Activated T-helper 17 cell treated with anti-CD3 and anti-CD28 coated beads, Interleukin-2, amount 50 U/mL, for 72 hours (primary cell): ENCODE measurements around the gene NCKIPSD. TPM values are rescaled to one million over a fixed set of nuclear protein-coding genes. Genes with fewer than 3 reads are reported as not detected.
"Not testable (repeated sequence)": the region's sequence is repeated elsewhere in the genome, so short reads cannot be mapped to it uniquely, and the experiment has no call there.

Source experiments
- ATAC-seq: fragments of 150-1000 bp; cut with Tn5 transposase; replicated peaks from 2 replicates; pipeline ENCODE4 v1.10.0; 2021; ENCODE audit warnings: mild to moderate bottlenecking, moderate library complexity
- H3K27ac Mint-ChIP-seq: one replicate; pipeline ENCODE4 v1.8.0; 2022; ENCODE audit warnings: mixed read lengths
- H3K27me3 Mint-ChIP-seq: one replicate; pipeline ENCODE4 v1.8.0; 2022; ENCODE audit warnings: mixed read lengths
- H3K36me3 Mint-ChIP-seq: one replicate; pipeline ENCODE4 v1.8.0; 2022; ENCODE audit warnings: low read depth, mild to moderate bottlenecking, mixed read lengths
- H3K4me1 Mint-ChIP-seq: one replicate; pipeline ENCODE4 v1.8.0; 2022; ENCODE audit warnings: mixed read lengths
- H3K4me3 Mint-ChIP-seq: one replicate; pipeline ENCODE4 v1.8.0; 2022; ENCODE audit warnings: mild to moderate bottlenecking, mixed read lengths
- H3K9me3 Mint-ChIP-seq: one replicate; pipeline ENCODE4 v1.8.0; 2022; ENCODE audit warnings: mixed read lengths
- total RNA-seq, 2 donors: library from RNA; stranded (reverse); gene quantifications; one replicate each; pipeline ENCODE4 v1.2.3, GENCODE V29; 2022

The NCKIPSD gene
- 100 to 1,000 TPM in 1 of 2 donors, 10 to 100 TPM in 1; 58.0 to 110 TPM for total RNA-seq

- no peaks in the 10 kb centered on the region for H3K9me3 Mint-ChIP-seq
- H3K27me3 Mint-ChIP-seq = no peaks in the 10 kb centered on the region
- H3K27ac Mint-ChIP-seq = peak within 1 kb of the TSS; percentile 93
- H3K4me3 Mint-ChIP-seq = peak within 1 kb of the TSS; percentile 92
- H3K4me1 Mint-ChIP-seq = peaks cover 24% of the 10 kb centered on the region
- H3K36me3 Mint-ChIP-seq = peaks cover 78% of the 10 kb centered on the region
- ATAC-seq = peak; percentile 94
These were observed at the start of gene NCKIPSD for GRCh38 chr3:48685603-48686511. Gene NCKIPSD, minus strand, starts transcription at chr3:48685915. Its CDS starts 108 bp downstream, at chr3:48685807.

GRCh38 chr3:48735075-48735767 lies 49.5 kb upstream of the NCKIPSD start:
- not testable (repeated sequence) for H3K27ac Mint-ChIP-seq, H3K4me1 Mint-ChIP-seq, H3K27me3 Mint-ChIP-seq, H3K4me3 Mint-ChIP-seq, H3K36me3 Mint-ChIP-seq, ATAC-seq, H3K9me3 Mint-ChIP-seq

- H3K9me3 Mint-ChIP-seq, ATAC-seq, H3K4me1 Mint-ChIP-seq, H3K36me3 Mint-ChIP-seq, H3K4me3 Mint-ChIP-seq, H3K27ac Mint-ChIP-seq, H3K27me3 Mint-ChIP-seq: not testable (repeated sequence)
These were observed 48.8 kb upstream of the NCKIPSD start for GRCh38 chr3:48734541-48734940.

GRCh38 chr3:48733752-48734518 lies 48.2 kb upstream of the NCKIPSD start:
- not testable (repeated sequence) for H3K4me1 Mint-ChIP-seq, H3K27me3 Mint-ChIP-seq, H3K27ac Mint-ChIP-seq, H3K36me3 Mint-ChIP-seq, H3K4me3 Mint-ChIP-seq, H3K9me3 Mint-ChIP-seq, ATAC-seq

GRCh38 chr3:48727511-48727910 lies 41.8 kb upstream of the NCKIPSD start:
- Mint-ChIP-seq H3K36me3 (no peaks in the 10 kb centered on the region), H3K27me3 (no peaks in the 10 kb centered on the region), H3K27ac (no peak overlapping the region), H3K9me3 (no peaks in the 10 kb centered on the region), H3K4me1 (no peaks in the 10 kb centered on the region), H3K4me3 (no peak overlapping the region)
- ATAC-seq = no peak

GRCh38 chr3:48725185-48725855 lies 39.6 kb upstream of the NCKIPSD start:
- H3K27ac Mint-ChIP-seq, H3K9me3 Mint-ChIP-seq, H3K4me1 Mint-ChIP-seq, H3K36me3 Mint-ChIP-seq, H3K27me3 Mint-ChIP-seq, ATAC-seq, H3K4me3 Mint-ChIP-seq: not testable (repeated sequence)

- H3K36me3 Mint-ChIP-seq = no peaks in the 10 kb centered on the region
- H3K4me3 Mint-ChIP-seq = no peak overlapping the region
- H3K4me1 Mint-ChIP-seq = no peaks in the 10 kb centered on the region
- no peak overlapping the region for H3K27ac Mint-ChIP-seq
- no peaks in the 10 kb centered on the region for H3K27me3 Mint-ChIP-seq
- H3K9me3 Mint-ChIP-seq = no peaks in the 10 kb centered on the region
- no peak for ATAC-seq
These were observed 38.0 kb upstream of the NCKIPSD start for GRCh38 chr3:48723725-48724124.

- not testable (repeated sequence) for H3K9me3 Mint-ChIP-seq, H3K4me1 Mint-ChIP-seq, H3K27ac Mint-ChIP-seq, ATAC-seq, H3K4me3 Mint-ChIP-seq, H3K27me3 Mint-ChIP-seq, H3K36me3 Mint-ChIP-seq
These were observed 37.6 kb upstream of the NCKIPSD start for GRCh38 chr3:48723293-48723692.

- Mint-ChIP-seq H3K4me1 (peaks cover 16% of the 10 kb centered on the region), H3K9me3 (peaks cover 3% of the 10 kb centered on the region), H3K27ac (peak within 1 kb of the TSS; percentile 93), H3K36me3 (peaks cover 50% of the 10 kb centered on the region), H3K4me3 (peak within 1 kb of the TSS; percentile 90), H3K27me3 (no peaks in the 10 kb centered on the region)
- peak; percentile 100 for ATAC-seq
These were observed 31.4 kb upstream of the NCKIPSD start, which contains the start of gene IP6K2 for GRCh38 chr3:48716982-48717746. Gene IP6K2, minus strand, starts transcription at chr3:48717221. Its CDS starts 21,930 bp downstream, at chr3:48695291.

- H3K27me3 Mint-ChIP-seq = no peaks in the 10 kb centered on the region
- H3K4me3 Mint-ChIP-seq = peak overlapping the region; percentile 90
- peaks cover 16% of the 10 kb centered on the region for H3K4me1 Mint-ChIP-seq
- peak overlapping the region; percentile 93 for H3K27ac Mint-ChIP-seq
- no peak for ATAC-seq
- H3K9me3 Mint-ChIP-seq = peaks cover 3% of the 10 kb centered on the region
- peaks cover 56% of the 10 kb centered on the region for H3K36me3 Mint-ChIP-seq
These were observed 30.8 kb upstream of the NCKIPSD start for GRCh38 chr3:48716508-48716981.

- H3K4me1 Mint-ChIP-seq = peaks cover 16% of the 10 kb centered on the region
- H3K4me3 Mint-ChIP-seq = peak overlapping the region; percentile 90
These were observed 29.6 kb upstream of the NCKIPSD start for GRCh38 chr3:48715174-48715800.

GRCh38 chr3:48711727-48712126 lies 26.0 kb upstream of the NCKIPSD start:
- no peak for ATAC-seq
- H3K27ac Mint-ChIP-seq = peak overlapping the region; percentile 71
- H3K4me3 Mint-ChIP-seq = no peak overlapping the region
- no peaks in the 10 kb centered on the region for H3K27me3 Mint-ChIP-seq
- H3K36me3 Mint-ChIP-seq = peaks cover 96% of the 10 kb centered on the region
- H3K9me3 Mint-ChIP-seq = no peaks in the 10 kb centered on the region
- H3K4me1 Mint-ChIP-seq = peaks cover 16% of the 10 kb centered on the region

More at GRCh38 chr3:48715174-48715800, 29.6 kb upstream of the NCKIPSD start:
- no peak for ATAC-seq
- H3K27ac Mint-ChIP-seq = peak overlapping the region; percentile 93
- peaks cover 68% of the 10 kb centered on the region for H3K36me3 Mint-ChIP-seq
- H3K27me3 Mint-ChIP-seq = no peaks in the 10 kb centered on the region
- peaks cover 3% of the 10 kb centered on the region for H3K9me3 Mint-ChIP-seq

GRCh38 chr3:48709051-48709461 lies 23.3 kb upstream of the NCKIPSD start:
- peak; percentile 40 for ATAC-seq
- peaks cover 10% of the 10 kb centered on the region for H3K4me1 Mint-ChIP-seq
- no peaks in the 10 kb centered on the region for H3K27me3 Mint-ChIP-seq
- no peaks in the 10 kb centered on the region for H3K9me3 Mint-ChIP-seq
- H3K27ac Mint-ChIP-seq = peak overlapping the region; percentile 86
- H3K4me3 Mint-ChIP-seq = peak overlapping the region; percentile 38
- H3K36me3 Mint-ChIP-seq = peaks cover 91% of the 10 kb centered on the region
